Fibroblast of the aortic adventitia (primary cell): ENCODE results near the gene SNAPC2. TPM values are rescaled to one million over a fixed set of nuclear protein-coding genes. Genes with fewer than 3 reads are reported as not detected.

Experiments used
- DNase-seq: peaks from one replicate; pipeline ENCODE4 v3.0.0-alpha.2; 2010; ENCODE audit warnings: low read depth
- H3K4me3 ChIP-seq: 2 replicates; pipeline ENCODE4 v1.5.1; 2011; ENCODE audit warnings: low read depth, mild to moderate bottlenecking, control low read depth, low read length, moderate library complexity
- total RNA-seq: library from RNA; depleted of rRNA; stranded (reverse); fragments of >200 nt; gene quantifications from 2 replicates; pipeline ENCODE4 v1.2.3, GENCODE V29; 2012; ENCODE audit warnings: low replicate concordance
- TF ChIP-seq, protein P1 (sequence below): IDR thresholded peaks from 2 replicates; pipeline ENCODE4 v1.5.1; 2011; ENCODE audit warnings: mild to moderate bottlenecking, low read length, control low read depth, inconsistent platforms; ENCODE audit not compliant: insufficient read depth

Gene SNAPC2
- total RNA-seq, 1 donor, result 27.8 TPM

DNA sequence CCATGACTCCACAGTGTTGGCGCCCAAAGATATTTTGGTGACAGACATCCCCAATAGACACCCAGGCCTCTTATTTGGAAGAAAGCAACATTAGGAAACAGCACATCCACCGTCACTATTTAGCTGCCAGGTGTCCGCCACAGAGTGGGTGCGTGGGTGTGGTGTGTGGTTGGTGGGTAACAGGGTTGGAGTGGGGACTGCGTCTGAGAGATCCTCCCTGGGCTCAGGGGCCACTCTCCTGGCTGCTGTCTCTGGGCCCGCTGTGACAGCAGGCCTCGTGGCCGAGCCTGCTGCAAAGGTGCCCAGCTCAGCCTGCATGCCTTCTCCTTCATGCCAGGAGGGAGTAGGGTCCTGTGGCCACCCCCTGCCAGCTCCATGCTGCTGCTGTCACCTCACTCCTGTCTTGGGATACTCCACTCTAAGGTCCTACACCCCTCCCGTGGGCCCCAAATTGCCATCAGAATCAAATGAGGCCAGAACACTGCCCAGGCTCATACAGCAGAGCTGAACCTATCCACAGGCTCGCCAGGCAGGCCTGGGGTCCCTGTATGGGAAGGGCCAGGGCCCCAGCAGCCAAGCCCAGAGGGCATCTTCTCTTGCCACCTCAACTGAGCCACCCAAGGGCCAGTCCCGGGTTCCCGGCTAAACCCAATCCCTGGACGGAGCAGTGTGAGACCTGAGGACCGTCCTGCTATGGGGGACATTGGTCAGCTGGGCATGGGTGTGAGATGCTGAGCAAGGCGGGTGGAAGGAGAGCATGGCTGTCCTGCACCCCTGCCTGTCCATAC, 48.1 kb downstream of the SNAPC2 start:
- no peak for DNase-seq
- TF ChIP-seq, protein P1, sequence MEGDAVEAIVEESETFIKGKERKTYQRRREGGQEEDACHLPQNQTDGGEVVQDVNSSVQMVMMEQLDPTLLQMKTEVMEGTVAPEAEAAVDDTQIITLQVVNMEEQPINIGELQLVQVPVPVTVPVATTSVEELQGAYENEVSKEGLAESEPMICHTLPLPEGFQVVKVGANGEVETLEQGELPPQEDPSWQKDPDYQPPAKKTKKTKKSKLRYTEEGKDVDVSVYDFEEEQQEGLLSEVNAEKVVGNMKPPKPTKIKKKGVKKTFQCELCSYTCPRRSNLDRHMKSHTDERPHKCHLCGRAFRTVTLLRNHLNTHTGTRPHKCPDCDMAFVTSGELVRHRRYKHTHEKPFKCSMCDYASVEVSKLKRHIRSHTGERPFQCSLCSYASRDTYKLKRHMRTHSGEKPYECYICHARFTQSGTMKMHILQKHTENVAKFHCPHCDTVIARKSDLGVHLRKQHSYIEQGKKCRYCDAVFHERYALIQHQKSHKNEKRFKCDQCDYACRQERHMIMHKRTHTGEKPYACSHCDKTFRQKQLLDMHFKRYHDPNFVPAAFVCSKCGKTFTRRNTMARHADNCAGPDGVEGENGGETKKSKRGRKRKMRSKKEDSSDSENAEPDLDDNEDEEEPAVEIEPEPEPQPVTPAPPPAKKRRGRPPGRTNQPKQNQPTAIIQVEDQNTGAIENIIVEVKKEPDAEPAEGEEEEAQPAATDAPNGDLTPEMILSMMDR, result no peak

DNA sequence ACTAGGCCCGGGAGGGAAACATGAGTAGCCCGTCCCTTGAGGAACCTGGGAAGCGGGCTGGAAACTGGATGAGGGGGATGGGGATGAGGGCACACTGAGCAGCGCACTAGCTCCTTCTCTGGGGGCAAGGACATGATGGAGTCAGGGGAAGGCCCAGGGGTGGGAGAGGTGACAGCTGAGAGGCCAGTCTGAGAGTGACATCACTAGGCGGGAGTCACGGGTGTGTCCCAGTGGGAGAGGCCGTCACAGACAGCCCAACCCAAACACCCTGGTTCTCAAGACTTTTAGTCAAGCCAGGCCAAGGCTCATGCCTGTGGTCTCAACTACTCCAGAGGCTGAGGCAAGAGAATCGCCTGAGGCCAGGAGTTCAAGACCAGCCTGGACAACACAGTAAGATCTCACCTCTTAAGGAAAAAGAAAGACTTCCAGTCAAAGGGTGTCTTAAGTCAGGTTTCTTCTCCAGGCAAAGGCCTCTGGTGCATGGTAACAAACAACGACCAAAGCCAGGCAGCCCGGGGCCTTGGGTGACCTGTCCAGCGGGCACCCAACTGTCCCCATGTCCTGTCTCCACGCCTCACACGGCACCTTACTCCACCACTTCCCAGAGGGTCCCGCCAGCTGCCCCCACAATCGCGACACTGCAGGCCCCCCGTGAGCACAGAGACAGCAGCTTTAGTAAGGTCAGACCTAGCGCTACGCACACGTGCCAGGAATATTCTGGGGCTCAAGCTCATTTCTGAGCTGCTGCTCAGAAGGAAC, 48.8 kb downstream of the SNAPC2 start:
- TF ChIP-seq, protein P1, result no peak
- no peak overlapping the region for H3K4me3 ChIP-seq
- DNase-seq, result peak; percentile 16

More for the DNA sequence above, 48.1 kb downstream of the SNAPC2 start:
- H3K4me3 ChIP-seq, result no peak overlapping the region

DNA sequence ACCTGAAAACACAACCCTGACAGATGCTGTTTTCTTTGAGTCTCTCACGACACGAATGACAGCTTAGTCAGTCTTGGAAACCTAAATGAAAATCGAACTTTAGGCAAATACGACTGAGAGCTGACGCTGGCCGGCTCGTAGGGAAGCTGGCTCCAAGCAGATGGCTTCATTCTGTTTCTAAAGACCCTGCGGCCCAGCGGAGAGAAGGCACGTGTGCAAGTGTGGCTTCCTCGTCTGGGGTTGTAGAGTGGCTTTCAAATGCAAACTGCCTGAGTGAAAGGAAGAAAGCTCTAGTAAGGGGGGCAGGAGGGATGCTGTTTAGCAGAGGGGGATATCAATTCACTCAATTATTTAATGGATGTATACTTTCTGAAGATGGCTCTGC, 49.4 kb downstream of the SNAPC2 start:
- TF ChIP-seq, protein P1, result no peak
- no peak for DNase-seq
- no peak overlapping the region for H3K4me3 ChIP-seq

DNA sequence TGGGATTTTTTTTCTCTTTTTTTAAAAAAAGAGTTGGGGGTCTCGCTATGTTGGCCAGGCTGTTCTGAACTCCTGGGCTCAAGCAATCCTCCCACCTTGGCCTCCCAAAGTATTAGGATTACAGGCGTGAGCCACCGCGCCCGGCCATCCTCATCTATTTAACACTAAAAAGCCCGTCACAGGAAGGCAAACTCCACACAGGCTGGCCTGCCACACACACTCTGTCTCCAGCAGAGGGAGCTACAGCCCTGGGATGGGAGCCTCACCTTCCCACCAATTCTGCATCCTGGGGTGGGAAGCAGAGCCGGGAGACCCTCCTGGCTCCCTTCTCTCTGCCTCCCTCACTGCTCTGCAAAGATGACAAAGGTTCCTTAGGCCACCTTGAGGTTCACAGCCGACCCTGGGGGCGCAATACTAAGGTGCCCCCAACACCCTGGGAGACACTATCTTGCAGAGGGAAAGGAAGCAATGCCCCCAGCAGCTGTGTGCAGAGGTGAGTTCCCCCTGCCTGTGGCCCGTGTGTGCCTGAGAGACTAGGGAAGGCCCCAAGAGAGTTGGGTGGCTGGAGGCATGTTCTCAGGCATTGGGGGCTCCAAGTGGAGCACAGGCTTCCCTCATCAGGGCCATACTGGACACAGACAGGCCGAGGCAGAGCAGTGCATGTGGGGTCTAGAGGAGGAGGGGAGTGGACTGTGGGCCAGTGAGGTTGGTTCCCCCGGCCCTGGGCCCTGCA, 50.7 kb downstream of the SNAPC2 start:
- TF ChIP-seq, protein P1, result peak; percentile 83
- peak; percentile 30 for DNase-seq
- no peak overlapping the region for H3K4me3 ChIP-seq

DNA sequence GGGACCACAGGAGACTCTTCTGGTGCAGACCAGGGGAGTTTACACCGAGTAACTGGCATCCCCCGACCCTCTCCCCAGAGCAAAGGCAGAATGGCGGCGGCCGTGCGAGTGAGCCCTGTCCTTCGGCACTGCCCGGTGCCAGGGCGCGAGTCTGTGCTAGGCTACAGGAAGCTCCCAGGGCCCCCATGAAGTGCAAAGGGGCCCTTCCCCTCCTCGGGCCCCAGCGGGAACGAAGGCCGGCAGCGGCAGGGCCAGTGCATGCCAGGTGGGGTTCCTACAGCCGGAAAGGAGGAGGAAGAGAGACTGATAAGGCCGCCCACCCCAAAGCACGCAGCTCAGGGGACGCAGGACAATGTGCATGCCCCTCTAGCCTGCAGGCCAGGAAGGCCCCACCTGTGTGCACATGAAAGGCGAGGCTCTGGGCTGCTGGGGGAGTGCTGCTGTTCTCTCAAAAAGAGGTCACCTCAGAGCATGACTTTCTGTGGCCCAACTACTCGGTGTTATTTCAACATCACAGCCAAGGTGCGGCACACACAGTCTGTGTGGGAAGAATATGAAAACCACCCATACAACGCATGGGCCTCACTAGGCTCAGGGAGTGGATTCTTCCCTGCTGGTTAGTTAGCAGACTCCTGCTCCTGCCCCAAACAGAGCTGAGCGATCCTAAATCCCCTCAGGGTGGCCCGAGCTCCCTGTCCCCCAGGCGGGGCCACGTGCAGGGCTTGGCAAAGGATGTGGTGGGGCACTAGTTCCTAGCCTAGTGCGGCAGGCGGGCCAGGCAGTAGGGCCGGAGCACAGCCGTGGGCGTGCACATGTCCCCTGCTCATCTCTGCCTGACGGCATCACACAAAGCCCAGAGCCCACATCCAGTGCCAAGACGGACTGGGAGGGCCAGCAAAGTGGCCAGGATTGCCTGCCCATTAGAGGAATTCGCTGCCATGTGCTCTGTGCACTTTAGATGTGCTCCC, 51.7 kb downstream of the SNAPC2 start:
- no peak overlapping the region for H3K4me3 ChIP-seq
- TF ChIP-seq, protein P1, result no peak
- no peak for DNase-seq

Other genes with a start within 250 kb of the SNAPC2 start
- gene MCEMP1, start 243.2 kb upstream of the SNAPC2 start, total RNA-seq, result not detected in 2 replicates
- 26.3 and 38.8 TPM in 2 replicates for gene TRAPPC5, start 239.5 kb upstream of the SNAPC2 start, total RNA-seq
- not detected in 2 replicates for gene FCER2, start 218.2 kb upstream of the SNAPC2 start, total RNA-seq
- not detected in 2 replicates for gene CLEC4G, start 188.2 kb upstream of the SNAPC2 start, total RNA-seq
- gene CD209, start 172.8 kb upstream of the SNAPC2 start, total RNA-seq, result not detected in 2 replicates
- not detected in 2 replicates for gene CLEC4M, start 157.1 kb upstream of the SNAPC2 start, total RNA-seq
- gene EVI5L, start 90.1 kb upstream of the SNAPC2 start, total RNA-seq, result 16.6 and 22.3 TPM in 2 replicates
- gene PRR36, start 45.9 kb upstream of the SNAPC2 start, total RNA-seq, result 0.09 and 0.90 TPM in 2 replicates
- 2.1 and 5.2 TPM in 2 replicates for gene LRRC8E, start 31.8 kb upstream of the SNAPC2 start, total RNA-seq
- gene MAP2K7, start 16.5 kb upstream of the SNAPC2 start, total RNA-seq, result 3.4 and 10.2 TPM in 2 replicates
- 0.99 and 1.3 TPM in 2 replicates for gene TGFBR3L, start 5.5 kb upstream of the SNAPC2 start, total RNA-seq
- 2.8 and 4.1 TPM in 2 replicates for gene CTXN1, start 5.8 kb downstream of the SNAPC2 start, total RNA-seq
- gene TIMM44, start 23.3 kb downstream of the SNAPC2 start, total RNA-seq, result 36.5 and 40.7 TPM in 2 replicates
- 5.8 and 34.1 TPM in 2 replicates for gene ELAVL1, start 85.3 kb downstream of the SNAPC2 start, total RNA-seq
- gene CCL25, start 132.4 kb downstream of the SNAPC2 start, total RNA-seq, result not detected in 2 replicates
- gene FBN3, start 229.3 kb downstream of the SNAPC2 start, total RNA-seq, result not detected in 2 replicates